H9 (cell line): ENCODE measurements around the gene KREMEN1. TPM values are rescaled to one million over a fixed set of nuclear protein-coding genes. Genes with fewer than 3 reads are reported as not detected.

Source experiments
- DNase-seq: peaks from one replicate; pipeline ENCODE4 v3.0.0-alpha.2; 2017
- H2AFZ ChIP-seq: one replicate; pipeline ENCODE4 v1.6.1; 2013; ENCODE audit warnings: mild to moderate bottlenecking, low read length, control low read depth, moderate library complexity
- H2AK5ac ChIP-seq: 2 replicates; pipeline ENCODE4 v1.6.1; 2013; ENCODE audit warnings: low read length, control low read depth, mixed read lengths; ENCODE audit not compliant: insufficient read length
- H2BK120ac ChIP-seq: one replicate; pipeline ENCODE4 v1.6.1; 2013; ENCODE audit warnings: low read depth, mild to moderate bottlenecking, low read length, control low read depth, inconsistent platforms; ENCODE audit not compliant: poor library complexity, severe bottlenecking
- H2BK12ac ChIP-seq: 2 replicates; pipeline ENCODE4 v1.6.1; 2013; ENCODE audit warnings: low read length, control low read depth, mixed read lengths, low read depth; ENCODE audit not compliant: insufficient read length
- H2BK15ac ChIP-seq: 2 replicates; pipeline ENCODE4 v1.6.1; 2013; ENCODE audit warnings: low read depth, low read length, control low read depth
- H2BK20ac ChIP-seq: one replicate; pipeline ENCODE4 v1.6.1; 2013; ENCODE audit warnings: low read depth, mild to moderate bottlenecking, low read length, control low read depth, inconsistent platforms; ENCODE audit not compliant: poor library complexity, severe bottlenecking
- H2BK5ac ChIP-seq: 2 replicates; pipeline ENCODE4 v1.6.1; 2013; ENCODE audit warnings: low read length, control low read depth, mixed read lengths; ENCODE audit not compliant: insufficient read length
- H3K14ac ChIP-seq: 2 replicates; pipeline ENCODE4 v1.6.1; 2013; ENCODE audit warnings: low read length, control low read depth; ENCODE audit not compliant: insufficient read depth
- H3K18ac ChIP-seq: 2 replicates; pipeline ENCODE4 v1.6.1; 2013; ENCODE audit warnings: low read depth, mild to moderate bottlenecking, mixed read lengths, low read length, control low read depth; ENCODE audit not compliant: insufficient read length
- H3K23ac ChIP-seq: 2 replicates; pipeline ENCODE4 v1.6.1; 2013; ENCODE audit warnings: low read length, control low read depth, mixed read lengths, low read depth; ENCODE audit not compliant: insufficient read length
- H3K23me2 ChIP-seq: 2 replicates; pipeline ENCODE4 v1.6.1; 2013; ENCODE audit warnings: low read depth, mild to moderate bottlenecking, mixed read lengths, low read length, control low read depth; ENCODE audit not compliant: insufficient read length, poor library complexity, severe bottlenecking
- H3K27ac ChIP-seq: 2 replicates; pipeline ENCODE4 v1.5.1; 2013; ENCODE audit warnings: low read length, control low read depth, mixed read lengths, low read depth; ENCODE audit not compliant: insufficient read length
- H3K27me3 ChIP-seq: 2 replicates; pipeline ENCODE4 v1.6.1; 2013; ENCODE audit warnings: low read length, control low read depth, inconsistent platforms; ENCODE audit not compliant: insufficient read depth
- H3K4ac ChIP-seq: 2 replicates; pipeline ENCODE4 v1.6.1; 2013; ENCODE audit warnings: low read depth, mild to moderate bottlenecking, control low read depth, inconsistent platforms, low read length, moderate library complexity
- H3K4me1 ChIP-seq: 2 replicates; pipeline ENCODE4 v1.6.1; 2013; ENCODE audit warnings: low read length, control low read depth, inconsistent platforms; ENCODE audit not compliant: insufficient read depth
- H3K4me2 ChIP-seq: 2 replicates; pipeline ENCODE4 v1.6.1; 2013; ENCODE audit warnings: low read length, control low read depth, mixed read lengths; ENCODE audit not compliant: insufficient read length, insufficient read depth
- H3K56ac ChIP-seq: 2 replicates; pipeline ENCODE4 v1.6.1; 2013; ENCODE audit warnings: low read depth, mild to moderate bottlenecking, mixed read lengths, low read length, control low read depth; ENCODE audit not compliant: insufficient read length
- H3K79me1 ChIP-seq: 2 replicates; pipeline ENCODE4 v1.6.1; 2013; ENCODE audit warnings: low read depth, mild to moderate bottlenecking, moderate library complexity, low read length, control low read depth, inconsistent platforms; ENCODE audit not compliant: insufficient read depth, poor library complexity, severe bottlenecking
- H3K79me2 ChIP-seq: 2 replicates; pipeline ENCODE4 v1.6.1; 2013; ENCODE audit warnings: low read length, control low read depth, inconsistent platforms; ENCODE audit not compliant: insufficient read depth
- H3K9ac ChIP-seq: 2 replicates; pipeline ENCODE4 v1.6.1; 2013; ENCODE audit warnings: low read length, control low read depth, mixed read lengths; ENCODE audit not compliant: insufficient read length; ENCODE audit errors: extremely low read depth
- H3K9me3 ChIP-seq: one replicate; pipeline ENCODE4 v1.6.1; 2013; ENCODE audit warnings: low read depth, low read length, inconsistent platforms; ENCODE audit not compliant: control insufficient read depth
- H3T11ph ChIP-seq: one replicate; pipeline ENCODE4 v1.6.1; 2013; ENCODE audit warnings: mild to moderate bottlenecking, low read length, control low read depth, inconsistent platforms
- H4K20me1 ChIP-seq: one replicate; pipeline ENCODE4 v1.6.1; 2013; ENCODE audit not compliant: control insufficient read depth, insufficient read length, insufficient read depth
- H4K5ac ChIP-seq: 2 replicates; pipeline ENCODE4 v1.6.1; 2013; ENCODE audit warnings: low read depth, mild to moderate bottlenecking, mixed read lengths, low read length, control low read depth; ENCODE audit not compliant: insufficient read length
- H4K8ac ChIP-seq: replicated peaks from 2 replicates; pipeline ENCODE4 v1.6.1; 2013; ENCODE audit warnings: low read length, control low read depth, mixed read lengths, low read depth; ENCODE audit not compliant: insufficient read length
- H4K91ac ChIP-seq: 2 replicates; pipeline ENCODE4 v1.6.1; 2013; ENCODE audit warnings: low read depth, mild to moderate bottlenecking, moderate library complexity, mixed read lengths, low read length, control low read depth; ENCODE audit not compliant: insufficient read length
- H3K27ac Mint-ChIP-seq, 3 experiments: 2 replicates in 2 of 3; 3 replicates in 1 of 3; pipeline ENCODE4 v1.8.0; 2020 to 2021; ENCODE audit warnings: mixed read lengths in 3 of 3, mild to moderate bottlenecking in 1 of 3, moderate library complexity in 1 of 3
- H3K27me3 Mint-ChIP-seq: 2 replicates; pipeline ENCODE4 v1.8.0; 2021; ENCODE audit warnings: low read depth, mild to moderate bottlenecking, moderate library complexity, mixed read lengths
- H3K36me3 Mint-ChIP-seq, 3 experiments: 2 replicates in 2 of 3; 3 replicates in 1 of 3; pipeline ENCODE4 v1.8.0; 2020 to 2021; ENCODE audit warnings: low read depth in 3 of 3, mixed read lengths in 3 of 3; ENCODE audit not compliant: insufficient read depth in 1 of 3
- H3K4me1 Mint-ChIP-seq, 2 experiments: 2 replicates each; pipeline ENCODE4 v1.8.0; 2020; ENCODE audit warnings: mixed read lengths in 2 of 2
- H3K4me3 Mint-ChIP-seq, 2 experiments: 2 replicates in 1 of 2; 3 replicates in 1 of 2; pipeline ENCODE4 v1.8.0; 2020 to 2021; ENCODE audit warnings: mild to moderate bottlenecking in 2 of 2, mixed read lengths in 2 of 2, moderate library complexity in 1 of 2
- H3K9me3 Mint-ChIP-seq, 2 experiments: 2 replicates in 1 of 2; 3 replicates in 1 of 2; pipeline ENCODE4 v1.8.0; 2020; ENCODE audit warnings: mild to moderate bottlenecking in 2 of 2, mixed read lengths in 2 of 2, moderate library complexity in 1 of 2
- CTCF ChIP-seq: fragments of 200-600 bp; sonication (generic); conservative IDR thresholded peaks from 3 replicates; pipeline ENCODE4 v1.8.0; 2021; ENCODE audit warnings: antibody characterized with exemption, mild to moderate bottlenecking
- WGBS: extraction: QIAGEN DNeasy Blood & Tissue Kit; methylation state at CpG from one replicate; pipeline ENCODE4 v1.1.7; 2013; ENCODE audit warnings: missing lambda C conversion rate, low lambda C conversion rate, mixed read lengths; ENCODE audit not compliant: insufficient read length; ENCODE audit errors: extremely low coverage; 5-methylcytosine and 5-hydroxymethylcytosine counted together
- total RNA-seq: library from RNA; stranded (reverse); gene quantifications from 2 replicates; pipeline ENCODE4 v1.2.1, GENCODE V29; 2021

Gene KREMEN1
- total RNA-seq, 1 experiment from 2014 or later = 2.4 TPM

GRCh38 chr22:29157759-29158535, 85.1 kb downstream of the KREMEN1 start:
- no peak overlapping the region for H3K56ac ChIP-seq
- H2AK5ac ChIP-seq = no peak overlapping the region
- Mint-ChIP-seq H3K9me3 (no peaks in the 10 kb centered on the region; a peak in 1 of 5 replicates), H3K27ac (peak overlapping the region in 1 of 3 experiments; percentile 52; a peak in 1 of 7 replicates), H3K27me3 (peaks cover 25% of the 10 kb centered on the region), H3K4me3 (no peak overlapping the region), H3K36me3 (no peaks in the 10 kb centered on the region), H3K4me1 (peaks cover 17 to 34% of the 10 kb centered on the region in 2 experiments)
- no peak overlapping the region for H3K23ac ChIP-seq
- no peak overlapping the region for H2BK15ac ChIP-seq
- H3K27me3 ChIP-seq = no peaks in the 10 kb centered on the region
- H2BK5ac ChIP-seq = no peak overlapping the region
- TF ChIP-seq CTCF = no peak
- peak overlapping the region; percentile 92 for H2AFZ ChIP-seq
- no peak overlapping the region; the same call in 1 of the 2 replicates for H3K4ac ChIP-seq
- DNase-seq = no peak
- H3K79me2 ChIP-seq = no peaks in the 10 kb centered on the region
- no CpG with 5 or more reads among the region's 11 CpGs for WGBS
- no peak overlapping the region for H3K9ac ChIP-seq
- peak overlapping the region; percentile 58 for H4K5ac ChIP-seq
- H3T11ph ChIP-seq = no peak overlapping the region
- no peak overlapping the region for H2BK20ac ChIP-seq
- no peak overlapping the region for H3K14ac ChIP-seq
- peak overlapping the region; percentile 48 for H3K18ac ChIP-seq
- H3K4me1 ChIP-seq = peaks cover 7% of the 10 kb centered on the region; the same call in 1 of the 2 replicates
- H3K79me1 ChIP-seq = no peaks in the 10 kb centered on the region
- H3K4me2 ChIP-seq = no peak overlapping the region
- no peak overlapping the region for H2BK120ac ChIP-seq
- H4K8ac ChIP-seq = no peak overlapping the region
- H4K91ac ChIP-seq = no peak overlapping the region
- no peaks in the 10 kb centered on the region for H4K20me1 ChIP-seq
- H3K9me3 ChIP-seq = no peaks in the 10 kb centered on the region
- H2BK12ac ChIP-seq = no peak overlapping the region
- H3K27ac ChIP-seq = no peak overlapping the region
- no peaks in the 10 kb centered on the region for H3K23me2 ChIP-seq
